ENCODE results near the gene C19orf12.

The C19orf12 gene

DNA sequence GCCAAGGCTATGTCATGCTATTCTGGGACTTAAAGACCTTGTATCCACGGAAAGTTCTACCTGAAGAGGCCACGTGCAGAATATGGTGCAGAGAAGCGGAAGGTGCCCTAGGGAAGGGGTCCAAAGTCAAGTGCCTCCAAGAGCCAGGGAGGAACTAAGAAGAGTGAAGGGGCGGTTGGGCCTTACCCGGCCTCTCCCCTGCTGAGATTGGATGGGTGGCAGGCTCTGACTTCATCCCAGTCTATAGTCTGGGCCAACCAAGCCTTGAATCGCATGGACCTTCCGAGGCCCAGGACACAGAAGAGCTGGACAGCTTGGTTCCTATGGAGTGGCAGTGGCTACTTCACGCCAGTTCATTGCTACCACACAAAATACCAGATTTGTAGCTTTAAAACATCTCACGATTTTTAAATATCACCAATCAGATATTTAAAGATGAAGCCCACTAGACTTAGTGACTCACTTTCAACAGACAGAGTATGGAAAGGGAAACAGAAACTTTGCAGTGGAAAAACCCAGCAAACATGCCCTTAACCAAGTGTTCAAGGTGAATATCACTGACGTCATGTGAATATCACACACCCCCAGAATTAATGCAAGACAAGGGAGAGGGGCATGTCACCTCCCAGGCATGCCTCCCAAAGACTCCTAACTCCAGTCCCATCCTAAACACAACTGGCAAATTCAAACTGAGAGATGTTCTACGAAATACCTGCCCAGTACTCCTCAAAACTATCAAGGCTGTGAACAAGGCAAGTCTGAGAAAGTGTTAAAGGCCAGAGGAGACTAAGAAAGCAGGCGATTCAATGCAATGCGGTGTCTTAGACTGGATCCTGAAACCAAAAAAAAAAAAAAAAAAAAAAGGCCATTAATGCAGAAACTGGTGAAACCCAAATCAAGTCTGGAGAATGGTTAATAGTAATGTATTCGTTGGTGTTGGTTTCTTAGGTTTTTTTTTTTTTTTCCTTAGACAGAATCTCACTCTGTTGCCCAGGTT lies 10.2 kb downstream of the C19orf12 start:
- TF ChIP-seq, protein P1, sequence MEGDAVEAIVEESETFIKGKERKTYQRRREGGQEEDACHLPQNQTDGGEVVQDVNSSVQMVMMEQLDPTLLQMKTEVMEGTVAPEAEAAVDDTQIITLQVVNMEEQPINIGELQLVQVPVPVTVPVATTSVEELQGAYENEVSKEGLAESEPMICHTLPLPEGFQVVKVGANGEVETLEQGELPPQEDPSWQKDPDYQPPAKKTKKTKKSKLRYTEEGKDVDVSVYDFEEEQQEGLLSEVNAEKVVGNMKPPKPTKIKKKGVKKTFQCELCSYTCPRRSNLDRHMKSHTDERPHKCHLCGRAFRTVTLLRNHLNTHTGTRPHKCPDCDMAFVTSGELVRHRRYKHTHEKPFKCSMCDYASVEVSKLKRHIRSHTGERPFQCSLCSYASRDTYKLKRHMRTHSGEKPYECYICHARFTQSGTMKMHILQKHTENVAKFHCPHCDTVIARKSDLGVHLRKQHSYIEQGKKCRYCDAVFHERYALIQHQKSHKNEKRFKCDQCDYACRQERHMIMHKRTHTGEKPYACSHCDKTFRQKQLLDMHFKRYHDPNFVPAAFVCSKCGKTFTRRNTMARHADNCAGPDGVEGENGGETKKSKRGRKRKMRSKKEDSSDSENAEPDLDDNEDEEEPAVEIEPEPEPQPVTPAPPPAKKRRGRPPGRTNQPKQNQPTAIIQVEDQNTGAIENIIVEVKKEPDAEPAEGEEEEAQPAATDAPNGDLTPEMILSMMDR (conservative IDR thresholded peaks at IDR 0.05; ENCODE audit: low read depth, low read length): no peak
- no peak overlapping the region for H3K4me3 ChIP-seq (ENCODE audit: low read length)
- no peak for DNase-seq (ENCODE audit: low read depth)

DNA sequence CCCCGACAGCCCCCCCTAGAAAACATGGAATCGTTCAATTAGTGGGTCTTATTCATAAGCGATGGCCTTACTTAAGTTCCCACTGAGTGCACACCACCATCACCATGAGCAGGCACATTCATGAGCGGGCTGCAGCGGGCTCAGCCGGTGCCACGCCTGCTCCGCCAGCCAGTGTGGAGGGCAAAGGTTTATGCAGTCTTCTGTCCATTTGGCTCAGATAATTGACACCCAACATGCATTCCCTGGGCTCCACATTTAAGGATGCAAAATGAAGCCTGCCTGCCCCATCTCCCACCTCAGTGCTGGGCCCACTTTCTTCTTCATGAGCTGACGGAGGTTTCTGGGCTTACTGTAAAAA lies 12.1 kb downstream of the C19orf12 start:
- DNase-seq (ENCODE audit: low read depth): no peak
- no peak overlapping the region for H3K4me3 ChIP-seq (ENCODE audit: low read length)
- TF ChIP-seq, protein P1 (conservative IDR thresholded peaks at IDR 0.05; ENCODE audit: low read depth, low read length): no peak

DNA sequence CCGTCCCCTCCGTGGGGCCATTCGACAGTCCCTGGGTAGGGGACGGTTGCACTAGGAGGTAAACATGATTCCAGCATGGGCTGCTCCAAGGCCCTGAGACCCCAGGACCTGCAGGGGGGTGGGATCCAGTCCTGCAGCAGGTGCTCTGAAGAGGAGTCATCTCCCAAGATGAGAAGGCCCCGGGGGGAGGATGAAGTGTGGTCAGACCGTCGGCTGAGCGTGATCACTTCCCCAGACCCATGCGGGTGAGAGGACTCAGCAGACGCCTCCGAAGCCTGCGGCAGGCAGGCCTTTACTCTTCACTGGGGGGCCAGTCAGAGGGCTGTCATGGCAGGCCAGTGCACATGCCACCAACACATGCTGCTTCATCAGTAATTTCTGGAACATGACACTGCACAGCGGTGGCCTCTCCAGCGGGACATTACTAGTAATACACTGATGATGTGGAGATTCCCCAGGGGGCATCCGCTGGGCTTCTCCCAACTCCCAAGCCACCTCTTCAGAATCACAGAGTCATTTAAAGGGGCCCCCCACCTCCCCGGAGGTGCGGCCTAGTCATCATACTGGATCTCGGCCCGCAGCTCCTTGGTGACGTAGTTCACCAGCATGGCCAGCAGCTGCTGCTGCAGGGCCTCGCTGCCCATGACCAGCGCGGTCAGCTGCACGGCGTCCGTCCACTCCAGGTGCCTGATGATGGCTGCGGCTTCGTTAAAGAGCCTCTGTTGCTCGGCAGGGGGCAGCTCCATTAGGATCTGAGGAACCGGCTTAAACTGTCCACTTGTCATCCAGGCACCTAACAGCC lies 12.7 kb downstream of the C19orf12 start:
- no peak overlapping the region for H3K4me3 ChIP-seq (ENCODE audit: low read length)
- TF ChIP-seq, protein P1 (conservative IDR thresholded peaks at IDR 0.05; ENCODE audit: low read depth, low read length): no peak
- no peak for DNase-seq (ENCODE audit: low read depth)

DNA sequence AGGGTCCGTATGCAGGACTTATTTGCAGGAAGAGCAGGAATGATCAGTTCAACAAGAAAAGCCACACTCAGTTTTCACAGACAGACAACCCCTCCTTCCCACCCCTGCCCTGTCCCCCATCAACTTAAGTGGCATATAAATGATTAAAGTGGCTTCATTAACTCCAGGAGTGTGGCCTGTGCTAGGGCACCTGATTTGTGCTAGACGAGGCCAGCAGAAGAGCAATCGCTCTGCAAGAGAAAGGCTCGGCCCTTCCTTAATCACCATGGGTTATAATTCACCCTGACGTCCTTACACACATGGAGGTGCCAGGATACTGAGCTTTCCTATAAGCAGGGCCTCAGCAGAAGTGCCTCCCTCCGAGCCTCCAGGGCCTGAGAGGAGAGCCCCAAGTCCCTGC lies 14.6 kb downstream of the C19orf12 start:
- H3K4me3 ChIP-seq (ENCODE audit: low read length): no peak overlapping the region
- no peak for DNase-seq (ENCODE audit: low read depth)
- TF ChIP-seq, protein P1 (conservative IDR thresholded peaks at IDR 0.05; ENCODE audit: low read depth, low read length): no peak

DNA sequence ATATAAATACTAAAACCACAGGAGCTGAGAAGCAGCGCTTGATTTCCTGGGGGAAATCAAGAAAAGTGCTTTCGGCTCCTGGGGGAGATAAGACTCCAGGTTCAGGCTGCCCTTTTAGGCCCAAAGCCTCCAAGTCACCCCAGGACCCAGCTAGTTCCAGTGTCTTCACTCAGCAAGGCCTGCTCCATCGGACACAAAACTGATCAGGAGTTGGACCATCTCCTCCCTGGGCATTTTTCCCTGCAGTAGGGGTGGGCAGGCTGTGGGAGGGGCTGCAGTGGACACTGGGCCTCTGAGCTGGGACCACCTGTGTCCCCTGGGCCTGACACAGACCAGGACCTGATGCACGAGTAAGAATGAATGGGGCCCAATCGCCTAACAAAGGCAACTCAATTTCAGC lies 15.2 kb downstream of the C19orf12 start:
- TF ChIP-seq, protein P1 (conservative IDR thresholded peaks at IDR 0.05; ENCODE audit: low read depth, low read length): no peak
- H3K4me3 ChIP-seq (ENCODE audit: low read length): no peak overlapping the region
- no peak for DNase-seq (ENCODE audit: low read depth)

DNA sequence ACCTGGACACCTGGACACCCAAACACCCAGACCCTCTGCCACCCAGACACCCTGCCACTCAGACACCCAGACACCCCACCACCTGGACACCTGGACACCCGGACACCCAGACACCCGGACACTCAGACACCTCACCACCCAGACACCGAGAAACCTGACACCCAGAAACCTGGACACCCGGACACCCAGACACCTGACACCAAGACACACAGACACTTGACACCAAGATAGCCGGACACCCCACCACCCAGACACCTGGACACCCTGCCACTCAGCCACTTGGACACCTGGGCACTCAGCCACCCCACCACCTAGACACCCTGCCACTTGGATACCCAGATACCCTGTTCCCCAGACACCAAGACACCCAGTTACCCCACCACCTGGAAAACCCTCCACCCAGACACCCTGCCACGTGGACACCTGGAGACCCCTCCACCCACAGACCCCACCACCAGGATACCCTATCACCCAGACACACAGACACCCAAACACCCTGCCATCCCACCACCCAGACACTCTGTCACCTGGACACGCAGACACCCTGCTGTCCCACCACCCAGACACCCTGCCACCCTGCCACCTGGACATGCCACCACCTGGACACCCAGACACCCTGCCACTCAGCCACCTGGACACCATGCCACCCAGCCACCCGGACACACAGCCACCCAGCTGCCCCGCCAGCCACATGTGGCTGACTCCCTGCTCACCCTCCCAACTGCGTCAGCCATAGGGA lies 17.4 kb downstream of the C19orf12 start:
- TF ChIP-seq, protein P1 (conservative IDR thresholded peaks at IDR 0.05; ENCODE audit: low read depth, low read length): no peak
- H3K4me3 ChIP-seq (ENCODE audit: low read length): no peak overlapping the region
- DNase-seq (ENCODE audit: low read depth): no peak

Data from retinal pigment epithelial cell (primary cell).